ENCODE data around the gene TRDMT1.

The TRDMT1 gene

GRCh38 chr10:17216217-17216900 lies 14.9 kb upstream of the TRDMT1 start:
- peak overlapping the region; percentile 9 for H2AFZ ChIP-seq (ENCODE audit: low read length)
- no peak overlapping the region for H3K4me3 ChIP-seq (ENCODE audit: low read length in 2 of 2)
- H3K9me3 ChIP-seq (replicated peaks in 1 of 2; ENCODE audit: control insufficient read depth in 2 of 2, insufficient read depth in 1 of 2, low read depth in 1 of 2, low read length in 2 of 2) = no peaks in the 10 kb centered on the region
- H3K9ac ChIP-seq (ENCODE audit: low read depth, low read length, poor library complexity) = no peak overlapping the region
- H3K4me1 ChIP-seq (ENCODE audit: control insufficient read depth in 2 of 2, insufficient read depth in 1 of 2, low read depth in 1 of 2, low read length in 2 of 2) = peaks cover 3 to 5% of the 10 kb centered on the region in 2 donors
- H4K91ac ChIP-seq (ENCODE audit: low read depth, low read length, poor library complexity) = no peak overlapping the region
- no peak for DNase-seq (ENCODE audit: low spot score)
- H3K4me2 ChIP-seq (ENCODE audit: insufficient read depth, low read length, poor library complexity, severe bottlenecking) = no peak overlapping the region
- no CpG with 5 or more reads among the region's 5 CpGs for whole genome bisulfite sequencing, 2 donors (ENCODE audit: extremely low coverage in 2 of 2, insufficient read length in 2 of 2, insufficient replicate concordance in 1 of 2)
- H3K36me3 ChIP-seq (replicated peaks in 1 of 2; ENCODE audit: control insufficient read depth in 2 of 2, insufficient read depth in 2 of 2, low read length in 2 of 2) = no peaks in the 10 kb centered on the region
- H2AK5ac ChIP-seq (ENCODE audit: low read depth, low read length) = no peak overlapping the region
- no peaks in the 10 kb centered on the region for H3K27me3 ChIP-seq (ENCODE audit: control insufficient read depth in 3 of 3, insufficient read depth in 3 of 3, low read depth in 1 of 3, low read length in 3 of 3)
- H2BK12ac ChIP-seq (ENCODE audit: low read length) = no peak overlapping the region
- H3K4ac ChIP-seq (ENCODE audit: low read length) = no peak overlapping the region
- H3K27ac ChIP-seq (replicated peaks; ENCODE audit: low read length) = no peak overlapping the region
- H4K8ac ChIP-seq (ENCODE audit: low read depth, low read length) = no peak overlapping the region
- H3K79me1 ChIP-seq (ENCODE audit: low read depth, low read length) = no peaks in the 10 kb centered on the region
- H2BK120ac ChIP-seq (ENCODE audit: low read depth, low read length) = no peak overlapping the region
- no peak overlapping the region for H3K18ac ChIP-seq (ENCODE audit: low read length)
- no peak overlapping the region for H3K23ac ChIP-seq (ENCODE audit: low read depth, low read length, poor library complexity)
- H2BK15ac ChIP-seq (ENCODE audit: low read length) = no peak overlapping the region
- no peak overlapping the region for H3K14ac ChIP-seq (ENCODE audit: low read length)
- no peak overlapping the region for H2BK5ac ChIP-seq (ENCODE audit: low read length)

- no peak overlapping the region for H3K9ac ChIP-seq (ENCODE audit: low read depth, low read length, poor library complexity)
Measured at GRCh38 chr10:17215782-17216122, 14.3 kb upstream of the TRDMT1 start.

GRCh38 chr10:17214971-17215781 lies 13.7 kb upstream of the TRDMT1 start:
- Histone ChIP-seq H2BK5ac (ENCODE audit: low read length) (no peak overlapping the region), H3K4me3 (ENCODE audit: low read length in 2 of 2) (no peak overlapping the region), H3K36me3 (replicated peaks in 1 of 2; ENCODE audit: control insufficient read depth in 2 of 2, insufficient read depth in 2 of 2, low read length in 2 of 2) (no peaks in the 10 kb centered on the region), H2BK120ac (ENCODE audit: low read depth, low read length) (no peak overlapping the region), H2AFZ (ENCODE audit: low read length) (peak overlapping the region; percentile 11), H3K27me3 (ENCODE audit: control insufficient read depth in 3 of 3, insufficient read depth in 3 of 3, low read depth in 1 of 3, low read length in 3 of 3) (no peaks in the 10 kb centered on the region), H3K23ac (ENCODE audit: low read depth, low read length, poor library complexity) (no peak overlapping the region), H3K4me1 (ENCODE audit: control insufficient read depth in 2 of 2, insufficient read depth in 1 of 2, low read depth in 1 of 2, low read length in 2 of 2) (peaks cover 3 to 8% of the 10 kb centered on the region in 2 donors), H2BK12ac (ENCODE audit: low read length) (no peak overlapping the region), H3K9ac (ENCODE audit: low read depth, low read length, poor library complexity) (no peak overlapping the region), H3K4ac (ENCODE audit: low read length) (no peak overlapping the region), H3K79me1 (ENCODE audit: low read depth, low read length) (no peaks in the 10 kb centered on the region), H3K27ac (replicated peaks; ENCODE audit: low read length) (no peak overlapping the region), H3K4me2 (ENCODE audit: insufficient read depth, low read length, poor library complexity, severe bottlenecking) (no peak overlapping the region), H3K18ac (ENCODE audit: low read length) (no peak overlapping the region), H2BK15ac (ENCODE audit: low read length) (no peak overlapping the region), H4K8ac (ENCODE audit: low read depth, low read length) (no peak overlapping the region), H3K9me3 (replicated peaks in 1 of 2; ENCODE audit: control insufficient read depth in 2 of 2, insufficient read depth in 1 of 2, low read depth in 1 of 2, low read length in 2 of 2) (no peaks in the 10 kb centered on the region), H2AK5ac (ENCODE audit: low read depth, low read length) (no peak overlapping the region), H4K91ac (ENCODE audit: low read depth, low read length, poor library complexity) (no peak overlapping the region), H3K14ac (ENCODE audit: low read length) (no peak overlapping the region)
- WGBS, 2 donors (ENCODE audit: extremely low coverage in 2 of 2, insufficient read length in 2 of 2, insufficient replicate concordance in 1 of 2) = 100% methylated on average over 1 of the region's 9 CpGs
- DNase-seq (ENCODE audit: low spot score) = no peak

More at GRCh38 chr10:17215782-17216122, 14.3 kb upstream of the TRDMT1 start:
- Histone ChIP-seq H2BK120ac (ENCODE audit: low read depth, low read length) (no peak overlapping the region), H4K8ac (ENCODE audit: low read depth, low read length) (no peak overlapping the region), H2AFZ (ENCODE audit: low read length) (no peak overlapping the region), H3K27ac (replicated peaks; ENCODE audit: low read length) (no peak overlapping the region), H2BK15ac (ENCODE audit: low read length) (no peak overlapping the region), H3K36me3 (replicated peaks in 1 of 2; ENCODE audit: control insufficient read depth in 2 of 2, insufficient read depth in 2 of 2, low read length in 2 of 2) (no peaks in the 10 kb centered on the region), H3K4me3 (ENCODE audit: low read length in 2 of 2) (no peak overlapping the region), H2BK12ac (ENCODE audit: low read length) (no peak overlapping the region), H3K4ac (ENCODE audit: low read length) (no peak overlapping the region), H3K4me1 (ENCODE audit: control insufficient read depth in 2 of 2, insufficient read depth in 1 of 2, low read depth in 1 of 2, low read length in 2 of 2) (peaks cover 3 to 5% of the 10 kb centered on the region in 2 donors), H3K9me3 (replicated peaks in 1 of 2; ENCODE audit: control insufficient read depth in 2 of 2, insufficient read depth in 1 of 2, low read depth in 1 of 2, low read length in 2 of 2) (no peaks in the 10 kb centered on the region), H3K79me1 (ENCODE audit: low read depth, low read length) (no peaks in the 10 kb centered on the region), H3K4me2 (ENCODE audit: insufficient read depth, low read length, poor library complexity, severe bottlenecking) (no peak overlapping the region), H3K14ac (ENCODE audit: low read length) (no peak overlapping the region), H3K27me3 (ENCODE audit: control insufficient read depth in 3 of 3, insufficient read depth in 3 of 3, low read depth in 1 of 3, low read length in 3 of 3) (no peaks in the 10 kb centered on the region), H2AK5ac (ENCODE audit: low read depth, low read length) (no peak overlapping the region), H2BK5ac (ENCODE audit: low read length) (no peak overlapping the region), H4K91ac (ENCODE audit: low read depth, low read length, poor library complexity) (no peak overlapping the region), H3K18ac (ENCODE audit: low read length) (no peak overlapping the region), H3K23ac (ENCODE audit: low read depth, low read length, poor library complexity) (no peak overlapping the region)
- no CpG with 5 or more reads among the region's 2 CpGs for WGBS, 2 donors (ENCODE audit: extremely low coverage in 2 of 2, insufficient read length in 2 of 2, insufficient replicate concordance in 1 of 2)
- DNase-seq (ENCODE audit: low spot score) = no peak

GRCh38 chr10:17214526-17214925 lies 13.1 kb upstream of the TRDMT1 start:
- H3K14ac ChIP-seq (ENCODE audit: low read length) = no peak overlapping the region
- H3K4me1 ChIP-seq (ENCODE audit: control insufficient read depth in 2 of 2, insufficient read depth in 1 of 2, low read depth in 1 of 2, low read length in 2 of 2) = peaks cover 3 to 9% of the 10 kb centered on the region in 2 donors
- H2BK15ac ChIP-seq (ENCODE audit: low read length) = no peak overlapping the region
- no peak overlapping the region for H3K27ac ChIP-seq (replicated peaks; ENCODE audit: low read length)
- no peak overlapping the region for H3K4me2 ChIP-seq (ENCODE audit: insufficient read depth, low read length, poor library complexity, severe bottlenecking)
- H3K9ac ChIP-seq (ENCODE audit: low read depth, low read length, poor library complexity) = no peak overlapping the region
- no peak overlapping the region for H2BK5ac ChIP-seq (ENCODE audit: low read length)
- DNase-seq (ENCODE audit: low spot score) = no peak
- no CpG with 5 or more reads among the region's 2 CpGs for WGBS, 2 donors (ENCODE audit: extremely low coverage in 2 of 2, insufficient read length in 2 of 2, insufficient replicate concordance in 1 of 2)
- no peaks in the 10 kb centered on the region for H3K9me3 ChIP-seq (replicated peaks in 1 of 2; ENCODE audit: control insufficient read depth in 2 of 2, insufficient read depth in 1 of 2, low read depth in 1 of 2, low read length in 2 of 2)
- H3K4me3 ChIP-seq (ENCODE audit: low read length in 2 of 2) = no peak overlapping the region
- H3K79me1 ChIP-seq (ENCODE audit: low read depth, low read length) = no peaks in the 10 kb centered on the region
- no peak overlapping the region for H2AK5ac ChIP-seq (ENCODE audit: low read depth, low read length)
- no peak overlapping the region for H2BK120ac ChIP-seq (ENCODE audit: low read depth, low read length)
- H4K91ac ChIP-seq (ENCODE audit: low read depth, low read length, poor library complexity) = no peak overlapping the region
- H3K23ac ChIP-seq (ENCODE audit: low read depth, low read length, poor library complexity) = no peak overlapping the region
- H4K8ac ChIP-seq (ENCODE audit: low read depth, low read length) = no peak overlapping the region
- H2AFZ ChIP-seq (ENCODE audit: low read length) = peak overlapping the region; percentile 11
- no peak overlapping the region for H3K18ac ChIP-seq (ENCODE audit: low read length)
- no peak overlapping the region for H2BK12ac ChIP-seq (ENCODE audit: low read length)
- H3K4ac ChIP-seq (ENCODE audit: low read length) = no peak overlapping the region
- H3K27me3 ChIP-seq (ENCODE audit: control insufficient read depth in 3 of 3, insufficient read depth in 3 of 3, low read depth in 1 of 3, low read length in 3 of 3) = no peaks in the 10 kb centered on the region
- H3K36me3 ChIP-seq (replicated peaks in 1 of 2; ENCODE audit: control insufficient read depth in 2 of 2, insufficient read depth in 2 of 2, low read length in 2 of 2) = no peaks in the 10 kb centered on the region

All from neuronal stem cell (in vitro differentiated cells).